GM23248 (cell line): Measurements from ENCODE around the gene AMFR.

Experiments used
- EZH2 ChIP-seq: fragments of 200-600 bp; sonication (generic); IDR thresholded peaks from 2 replicates; pipeline ENCODE4 v1.6.1; 2018; ENCODE audit warnings: antibody characterized with exemption, mild to moderate bottlenecking; ENCODE audit not compliant: insufficient read depth, poor library complexity, severe bottlenecking
- EZH2phosphoT487 ChIP-seq: fragments of 200-600 bp; sonication (generic); IDR thresholded peaks from 2 replicates; pipeline ENCODE4 v1.6.1; 2018; ENCODE audit warnings: antibody characterized with exemption, moderate library complexity, mild to moderate bottlenecking, low read depth; ENCODE audit not compliant: insufficient read depth

GRCh38 chr16:56408379-56409098, 16.8 kb downstream of the AMFR start:
- TF ChIP-seq EZH2phosphoT487 = no peak
- TF ChIP-seq EZH2 = no peak
